Ectodermal cell (in vitro differentiated cells): Measurements from ENCODE around the gene C9orf152.

Experiments used
- H3K27ac ChIP-seq: 2 replicates; pipeline ENCODE4 v1.7.0; 2013; ENCODE audit warnings: mild to moderate bottlenecking, low read depth, low read length; ENCODE audit not compliant: insufficient read depth, poor library complexity, severe bottlenecking
- H3K27me3 ChIP-seq: 2 replicates; pipeline ENCODE4 v1.7.0; 2013; ENCODE audit warnings: mild to moderate bottlenecking, low read length; ENCODE audit not compliant: insufficient read depth, control insufficient read depth, poor library complexity, severe bottlenecking
- H3K36me3 ChIP-seq: one replicate; pipeline ENCODE4 v1.7.0; 2013; ENCODE audit warnings: low read length; ENCODE audit not compliant: control insufficient read depth, insufficient read depth
- H3K4me1 ChIP-seq: one replicate; pipeline ENCODE4 v1.7.0; 2013; ENCODE audit warnings: low read length; ENCODE audit not compliant: control insufficient read depth, insufficient read depth
- H3K4me3 ChIP-seq: 2 replicates; pipeline ENCODE4 v1.7.0; 2013; ENCODE audit warnings: low read depth, low read length, control low read depth; ENCODE audit not compliant: insufficient read depth
- H3K9me3 ChIP-seq: 2 replicates; pipeline ENCODE4 v1.7.0; 2013; ENCODE audit warnings: mild to moderate bottlenecking, low read length, moderate library complexity; ENCODE audit not compliant: control insufficient read depth
- WGBS, 2 experiments: methylation state at CpG; one replicate each; pipeline ENCODE4 v1.1.7; 2013; ENCODE audit warnings: missing lambda C conversion rate in 2 of 2; 5-methylcytosine and 5-hydroxymethylcytosine counted together

Gene C9orf152

DNA sequence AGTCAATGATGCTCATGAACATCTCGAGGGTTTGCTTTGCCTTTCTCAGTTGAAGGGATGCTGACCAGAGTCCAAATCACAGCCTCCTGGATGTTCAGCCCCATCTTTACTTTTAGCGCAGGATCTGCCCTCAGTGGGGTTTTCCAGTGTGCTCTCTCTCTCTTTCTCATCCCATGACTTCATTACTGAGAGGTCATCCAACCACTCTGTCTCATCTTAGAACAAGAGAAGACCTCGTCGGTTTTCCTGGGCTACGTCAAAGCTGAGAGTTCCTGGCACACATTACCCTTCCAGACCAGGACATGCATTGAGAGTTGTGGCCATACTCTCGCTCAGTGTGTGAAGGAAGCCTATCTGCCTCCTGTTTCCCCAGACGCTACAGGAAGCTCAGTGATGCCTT is 47.3 kb downstream of the C9orf152 start:
- Histone ChIP-seq H3K27me3 (no peaks in the 10 kb centered on the region), H3K9me3 (no peaks in the 10 kb centered on the region), H3K27ac (no peak overlapping the region), H3K4me3 (no peak overlapping the region), H3K36me3 (no peaks in the 10 kb centered on the region), H3K4me1 (peaks cover 6% of the 10 kb centered on the region)
- WGBS, 2 experiments = 96% methylated on average over 7 of the region's 7 CpGs

GRCh38 chr9:110160123-110160522 is 47.8 kb downstream of the C9orf152 start:
- Histone ChIP-seq H3K9me3 (no peaks in the 10 kb centered on the region), H3K4me3 (no peak overlapping the region), H3K27me3 (no peaks in the 10 kb centered on the region), H3K27ac (no peak overlapping the region), H3K4me1 (peaks cover 6% of the 10 kb centered on the region), H3K36me3 (no peaks in the 10 kb centered on the region)
- WGBS, 2 experiments = 89 to 93% methylated on average over 1 of the region's 1 CpG

GRCh38 chr9:110157823-110158664 is 49.9 kb downstream of the C9orf152 start:
- Histone ChIP-seq H3K9me3 (no peaks in the 10 kb centered on the region), H3K27ac (no peak overlapping the region), H3K36me3 (no peaks in the 10 kb centered on the region), H3K4me3 (no peak overlapping the region), H3K4me1 (peaks cover 6% of the 10 kb centered on the region), H3K27me3 (no peaks in the 10 kb centered on the region)
- 46 to 50% methylated on average over 9 of the region's 9 CpGs for WGBS, 2 experiments

DNA sequence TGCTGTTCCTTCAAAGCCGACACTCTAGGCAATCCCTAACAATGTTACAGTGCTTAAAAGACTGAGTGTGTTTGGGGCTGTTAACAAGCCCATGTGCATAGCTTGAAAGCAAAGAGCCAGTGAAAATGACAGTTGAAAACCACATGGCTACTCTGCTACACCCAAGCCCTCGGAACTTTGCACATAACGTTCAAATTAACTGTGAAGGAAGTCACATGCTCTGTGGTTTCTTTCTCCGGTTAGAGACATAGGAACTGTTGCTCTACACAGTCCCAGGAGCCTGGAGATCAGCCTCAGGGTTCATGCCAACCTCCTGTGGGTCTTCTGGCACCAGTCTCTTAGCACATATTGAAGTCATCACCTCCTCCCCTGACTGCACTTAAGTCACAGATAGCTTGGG is 51.1 kb downstream of the C9orf152 start:
- Histone ChIP-seq H3K9me3 (no peaks in the 10 kb centered on the region), H3K4me3 (no peak overlapping the region), H3K27me3 (no peaks in the 10 kb centered on the region), H3K27ac (no peak overlapping the region), H3K36me3 (no peaks in the 10 kb centered on the region), H3K4me1 (peaks cover 6% of the 10 kb centered on the region)
- 95 to 96% methylated on average over 4 of the region's 4 CpGs for WGBS, 2 experiments

GRCh38 chr9:110156416-110156815 is 51.5 kb downstream of the C9orf152 start:
- H3K9me3 ChIP-seq = no peaks in the 10 kb centered on the region
- H3K36me3 ChIP-seq = no peaks in the 10 kb centered on the region
- WGBS, 2 experiments = 94 to 96% methylated on average over 9 of the region's 9 CpGs
- H3K4me3 ChIP-seq = no peak overlapping the region
- H3K27me3 ChIP-seq = no peaks in the 10 kb centered on the region
- no peak overlapping the region for H3K27ac ChIP-seq
- H3K4me1 ChIP-seq = peaks cover 6% of the 10 kb centered on the region

- Histone ChIP-seq H3K36me3 (no peaks in the 10 kb centered on the region), H3K4me3 (no peak overlapping the region), H3K4me1 (peaks cover 6% of the 10 kb centered on the region), H3K27ac (no peak overlapping the region), H3K9me3 (no peaks in the 10 kb centered on the region), H3K27me3 (no peaks in the 10 kb centered on the region)
- WGBS, 2 experiments = 95 to 97% methylated on average over 3 of the region's 3 CpGs
Measured at GRCh38 chr9:110155751-110156150, 52.2 kb downstream of the C9orf152 start.

DNA sequence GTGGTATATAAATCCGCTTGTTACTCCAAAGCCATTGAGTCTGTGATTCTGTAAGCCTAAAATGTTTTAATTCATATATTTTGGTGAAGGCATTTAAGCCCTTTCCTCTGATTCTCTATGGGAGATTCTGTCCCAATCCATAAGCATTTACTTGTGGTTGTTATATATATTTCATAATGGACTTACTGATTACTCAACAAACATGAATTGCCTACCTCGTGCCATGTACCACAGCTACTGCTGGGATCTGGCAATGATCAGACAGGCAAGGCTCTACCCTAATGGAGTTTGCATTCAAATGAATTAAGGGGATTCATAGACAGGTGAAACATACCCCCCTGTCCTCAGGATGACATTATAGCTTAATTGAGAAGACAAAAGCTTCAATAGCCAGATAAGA is 54.5 kb downstream of the C9orf152 start:
- Histone ChIP-seq H3K4me3 (no peak overlapping the region), H3K27ac (no peak overlapping the region), H3K9me3 (no peaks in the 10 kb centered on the region), H3K36me3 (no peaks in the 10 kb centered on the region), H3K4me1 (peaks cover 6% of the 10 kb centered on the region), H3K27me3 (no peaks in the 10 kb centered on the region)
- 85 to 92% methylated on average over 2 of the region's 2 CpGs for WGBS, 2 experiments

DNA sequence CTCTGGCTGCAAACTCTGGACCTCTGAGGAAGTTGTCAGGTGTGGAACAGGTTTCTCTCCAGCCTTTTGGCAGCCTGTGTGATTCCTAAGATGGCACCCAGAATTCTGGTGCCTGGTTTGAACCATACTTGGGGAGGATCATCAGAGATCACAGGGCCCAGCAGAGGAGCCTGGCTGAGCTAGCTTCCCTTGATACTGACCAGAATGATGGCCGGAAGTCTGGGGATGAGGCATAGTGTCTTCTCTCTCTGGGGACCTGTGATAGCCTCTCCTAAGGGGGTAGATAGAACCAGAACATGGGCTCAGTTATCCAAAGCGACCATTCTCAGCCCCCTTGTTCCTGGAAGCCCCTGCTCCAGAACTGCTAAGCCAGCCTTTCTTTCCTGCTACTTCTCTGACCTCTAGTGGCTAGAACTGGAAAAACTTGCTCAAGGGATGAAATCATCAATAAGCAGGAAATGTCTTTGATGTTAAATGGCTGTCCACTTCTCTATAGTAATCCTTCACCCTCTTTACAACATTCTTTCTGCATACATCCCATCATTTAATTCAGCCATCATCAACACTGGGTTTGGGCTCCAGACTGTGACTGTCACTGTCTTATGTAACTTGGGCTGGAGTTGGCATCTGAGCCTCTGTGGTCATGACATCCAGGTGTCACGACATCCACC is 55.1 kb downstream of the C9orf152 start:
- 75 to 77% methylated on average over 3 of the region's 3 CpGs for WGBS, 2 experiments
- Histone ChIP-seq H3K36me3 (no peaks in the 10 kb centered on the region), H3K4me1 (peaks cover 2% of the 10 kb centered on the region)

More for the DNA sequence above, 55.1 kb downstream of the C9orf152 start:
- no peak overlapping the region for H3K27ac ChIP-seq
- no peak overlapping the region for H3K4me3 ChIP-seq
- H3K9me3 ChIP-seq = no peaks in the 10 kb centered on the region
- no peaks in the 10 kb centered on the region for H3K27me3 ChIP-seq
